T-cell (primary cell): ENCODE measurements around the gene LUC7L3. TPM values are rescaled to one million over a fixed set of nuclear protein-coding genes. Genes with fewer than 3 reads are reported as not detected.
A peak's percentile ranks its signal among the peaks of the same experiment; 100 is the strongest.

Experiments
- ATAC-seq, 4 experiments: fragments of 200-7000 bp in 3 of 4; fragments of 150-1000 bp in 1 of 4; cut with Tn5 transposase; replicated peaks in 1 of 4; 1 replicate in 3 of 4; 2 replicates in 1 of 4; pipeline ENCODE4 v1.10.0; 2021; ENCODE audit warnings: moderate library complexity in 3 of 4, mild to moderate bottlenecking in 2 of 4, moderate number of reproducible peaks in 1 of 4
- CTCF ChIA-PET, 2 donors: fragments of 300-600 bp; sonication (Branson Sonifier 250); formaldehyde crosslinking; loops; one replicate each; lab custom pipeline; 2022; ENCODE audit warnings: antibody characterized with exemption in 2 of 2; lab: Charles Lee
- POLR2A ChIA-PET, 2 donors: fragments of 300-600 bp; sonication (Branson Sonifier 250); formaldehyde crosslinking; loops; one replicate each; lab custom pipeline; 2022; ENCODE audit warnings: antibody characterized with exemption in 2 of 2; lab: Charles Lee
- DNase-seq, 35 experiments: peaks; one replicate each; pipeline versions ENCODE4 v3.0.0 to v3.0.0-alpha.2; 2013 to 2023
- H3K27ac ChIP-seq: one replicate; pipeline ENCODE4 v1.5.1; 2013; ENCODE audit warnings: low read length
- H3K27me3 ChIP-seq, 2 experiments: replicated peaks in 1 of 2; 1 replicate in 1 of 2; 2 replicates in 1 of 2; pipeline versions ENCODE4 v1.6.1 to v1.7.0; 2013; ENCODE audit warnings: low read length in 1 of 2, mixed read lengths in 1 of 2; ENCODE audit not compliant: control insufficient read depth in 2 of 2, insufficient read depth in 2 of 2; ENCODE audit errors: extremely low read depth in 1 of 2
- H3K36me3 ChIP-seq, 2 donors: 1 replicate in 1 of 2; 2 replicates in 1 of 2; pipeline versions ENCODE4 v1.6.1 to v1.7.0; 2013; ENCODE audit warnings: low read length in 1 of 2; ENCODE audit not compliant: control insufficient read depth in 2 of 2, insufficient read depth in 1 of 2; ENCODE audit errors: extremely low read depth in 1 of 2
- H3K4me1 ChIP-seq, 2 experiments: 1 replicate in 1 of 2; 2 replicates in 1 of 2; pipeline versions ENCODE4 v1.6.1 to v1.7.0; 2013; ENCODE audit warnings: low read length in 2 of 2, mixed read lengths in 1 of 2; ENCODE audit not compliant: insufficient read depth in 2 of 2, control insufficient read depth in 1 of 2; ENCODE audit errors: extremely low read depth in 1 of 2
- H3K4me3 ChIP-seq, 2 donors: 1 replicate in 1 of 2; 2 replicates in 1 of 2; pipeline versions ENCODE4 v1.5.1 to v1.7.0; 2013; ENCODE audit warnings: mild to moderate bottlenecking in 2 of 2, low read length in 1 of 2, moderate library complexity in 1 of 2; ENCODE audit not compliant: control insufficient read depth in 1 of 2; ENCODE audit errors: extremely low read depth in 1 of 2
- H3K9me3 ChIP-seq: 2 replicates; pipeline ENCODE4 v1.7.0; 2013
- H3K27ac Mint-ChIP-seq, 2 donors: one replicate each; pipeline ENCODE4 v1.8.0; 2020 to 2021; ENCODE audit warnings: mild to moderate bottlenecking in 2 of 2, mixed read lengths in 2 of 2
- H3K27me3 Mint-ChIP-seq, 2 donors: one replicate each; pipeline ENCODE4 v1.8.0; 2021 to 2022; ENCODE audit warnings: mixed read lengths in 2 of 2
- H3K36me3 Mint-ChIP-seq: one replicate; pipeline ENCODE4 v1.8.0; 2021; ENCODE audit warnings: mixed read lengths
- H3K4me1 Mint-ChIP-seq, 3 donors: one replicate each; pipeline ENCODE4 v1.8.0; 2020 to 2022; ENCODE audit warnings: mixed read lengths in 3 of 3, mild to moderate bottlenecking in 1 of 3
- H3K4me3 Mint-ChIP-seq, 3 donors: one replicate each; pipeline ENCODE4 v1.8.0; 2020 to 2022; ENCODE audit warnings: mild to moderate bottlenecking in 3 of 3, mixed read lengths in 3 of 3, moderate library complexity in 3 of 3
- H3K9me3 Mint-ChIP-seq, 3 donors: one replicate each; pipeline ENCODE4 v1.8.0; 2020 to 2022; ENCODE audit warnings: mixed read lengths in 3 of 3
- WGBS: methylation state at CpG from one replicate; pipeline ENCODE4 v1.1.5; 2013; ENCODE audit warnings: missing lambda C conversion rate; ENCODE audit not compliant: insufficient coverage; 5-methylcytosine and 5-hydroxymethylcytosine counted together
- total RNA-seq, 35 experiments: library from RNA in 6 of 35; stranded (reverse) in 6 of 35; fragments of 120-200 nt in 1 of 35; gene quantifications; one replicate each; pipeline versions ENCODE4 v1.2.1 to v1.2.4 and lab custom pipeline; 2013 to 2026

The LUC7L3 gene
- total RNA-seq, 5 donors from 2014 or later (not counting 1 experiment from before 2014, with no cell fraction given) = 126 to 273 (median 232) TPM

- CTCF ChIA-PET = interaction anchor here in 1 of 2 donors (0.6 kb wide), 1 partner anchor 215 kb away, joined by 3 read pairs; no protein-coding TSS in a partner anchor
- H3K4me1 ChIP-seq = no peaks in the 10 kb centered on the region
- POLR2A ChIA-PET = no interaction called here
- Mint-ChIP-seq H3K9me3 (no peaks in the 10 kb centered on the region), H3K36me3 (peaks cover 37% of the 10 kb centered on the region), H3K27me3 (no peaks in the 10 kb centered on the region), H3K4me3 (no peak overlapping the region), H3K27ac (no peak overlapping the region), H3K4me1 (peaks cover 5 to 9% (median 8%) of the 10 kb centered on the region in 3 donors)
- ATAC-seq = no peak
- no peak for DNase-seq
- no peak overlapping the region for H3K4me3 ChIP-seq
- WGBS = no CpG with 5 or more reads among the region's 5 CpGs
- H3K27ac ChIP-seq = no peak overlapping the region
- H3K36me3 ChIP-seq = peaks cover 9 to 57% of the 10 kb centered on the region in 2 donors
- no peaks in the 10 kb centered on the region for H3K27me3 ChIP-seq
- no peaks in the 10 kb centered on the region for H3K9me3 ChIP-seq
Measured at GRCh38 chr17:50693036-50693682, 26.2 kb upstream of the LUC7L3 start.

GRCh38 chr17:50696365-50696879 lies 23.0 kb upstream of the LUC7L3 start:
- Mint-ChIP-seq H3K27ac (no peak overlapping the region), H3K36me3 (peaks cover 55% of the 10 kb centered on the region), H3K4me3 (no peak overlapping the region), H3K27me3 (no peaks in the 10 kb centered on the region), H3K4me1 (peaks cover 15 to 19% (median 19%) of the 10 kb centered on the region in 3 donors), H3K9me3 (no peaks in the 10 kb centered on the region)
- ATAC-seq = no peak
- no peaks in the 10 kb centered on the region for H3K4me1 ChIP-seq
- 88% methylated on average over 1 of the region's 3 CpGs for WGBS
- no peaks in the 10 kb centered on the region for H3K9me3 ChIP-seq
- ChIA-PET CTCF (no interaction called here), POLR2A (no interaction called here)
- no peak overlapping the region for H3K27ac ChIP-seq
- peaks cover 19 to 80% of the 10 kb centered on the region in 2 donors for H3K36me3 ChIP-seq
- DNase-seq = no peak
- no peak overlapping the region for H3K4me3 ChIP-seq
- H3K27me3 ChIP-seq = no peaks in the 10 kb centered on the region

GRCh38 chr17:50697062-50697461 lies 22.3 kb upstream of the LUC7L3 start:
- ChIA-PET POLR2A (no interaction called here), CTCF (interaction anchor here in 1 of 2 donors (0.7 kb wide), 1 partner anchor 67 kb away, joined by 3 read pairs; no protein-coding TSS in a partner anchor)
- Mint-ChIP-seq H3K27ac (peak overlapping the region; percentile 53 to 62), H3K36me3 (peaks cover 55% of the 10 kb centered on the region), H3K9me3 (no peaks in the 10 kb centered on the region), H3K4me1 (peaks cover 21 to 25% (median 25%) of the 10 kb centered on the region in 3 donors), H3K27me3 (no peaks in the 10 kb centered on the region), H3K4me3 (no peak overlapping the region)
- Histone ChIP-seq H3K4me1 (no peaks in the 10 kb centered on the region), H3K9me3 (no peaks in the 10 kb centered on the region), H3K4me3 (no peak overlapping the region), H3K27ac (no peak overlapping the region), H3K27me3 (no peaks in the 10 kb centered on the region), H3K36me3 (peaks cover 19 to 80% of the 10 kb centered on the region in 2 donors)
- no CpG with 5 or more reads among the region's 3 CpGs for WGBS
- ATAC-seq (no peak), DNase-seq (no peak)

- Histone ChIP-seq H3K27ac (no peak overlapping the region), H3K27me3 (no peaks in the 10 kb centered on the region), H3K4me3 (no peak overlapping the region), H3K36me3 (peaks cover 19 to 74% of the 10 kb centered on the region in 2 donors), H3K9me3 (no peaks in the 10 kb centered on the region), H3K4me1 (no peaks in the 10 kb centered on the region)
- peaks cover 49% of the 10 kb centered on the region for H3K36me3 Mint-ChIP-seq
- DNase-seq (peak in 1 of 35 experiments; percentile 19), ATAC-seq (no peak)
- H3K27ac Mint-ChIP-seq = peak overlapping the region; percentile 25 to 69
- no peak overlapping the region for H3K4me3 Mint-ChIP-seq
- CTCF ChIA-PET = no interaction called here
- POLR2A ChIA-PET = interaction anchor here in 1 of 2 donors (0.6 kb wide), 1 partner anchor 24 kb away, joined by 3 read pairs; no protein-coding TSS in a partner anchor
- H3K4me1 Mint-ChIP-seq = peaks cover 27 to 29% (median 27%) of the 10 kb centered on the region in 3 donors
- no peaks in the 10 kb centered on the region for H3K9me3 Mint-ChIP-seq
- no peaks in the 10 kb centered on the region for H3K27me3 Mint-ChIP-seq
- no CpG with 5 or more reads among the region's 3 CpGs for WGBS
Measured at GRCh38 chr17:50697663-50698272, 21.6 kb upstream of the LUC7L3 start.

- no peak for ATAC-seq
- Mint-ChIP-seq H3K4me1 (peaks cover 39 to 44% (median 41%) of the 10 kb centered on the region in 3 donors), H3K9me3 (no peaks in the 10 kb centered on the region), H3K36me3 (peaks cover 53% of the 10 kb centered on the region), H3K27me3 (no peaks in the 10 kb centered on the region), H3K27ac (peak overlapping the region in 1 of 2 donors; percentile 59), H3K4me3 (no peak overlapping the region)
- peaks cover 23 to 69% of the 10 kb centered on the region in 2 donors for H3K36me3 ChIP-seq
- H3K4me3 ChIP-seq = no peak overlapping the region
- DNase-seq = no peak
- no peak overlapping the region for H3K27ac ChIP-seq
- H3K4me1 ChIP-seq = peaks cover 0 to 6% of the 10 kb centered on the region in 2 experiments
- 97% methylated on average over 6 of the region's 7 CpGs for WGBS
- ChIA-PET CTCF (interaction anchor here in 1 of 2 donors (0.6 kb wide), 1 partner anchor 175 kb away, joined by 3 read pairs; no protein-coding TSS in a partner anchor), POLR2A (no interaction called here)
- no peaks in the 10 kb centered on the region for H3K9me3 ChIP-seq
- H3K27me3 ChIP-seq = no peaks in the 10 kb centered on the region
Measured at GRCh38 chr17:50699410-50699809, 20.0 kb upstream of the LUC7L3 start.

GRCh38 chr17:50703162-50703561 lies 16.2 kb upstream of the LUC7L3 start:
- no peak for ATAC-seq
- peaks cover 30% of the 10 kb centered on the region for H3K36me3 Mint-ChIP-seq
- H3K4me3 Mint-ChIP-seq = no peak overlapping the region
- Histone ChIP-seq H3K4me3 (no peak overlapping the region), H3K27ac (no peak overlapping the region), H3K36me3 (peaks cover 14 to 32% of the 10 kb centered on the region in 2 donors), H3K9me3 (no peaks in the 10 kb centered on the region), H3K27me3 (no peaks in the 10 kb centered on the region), H3K4me1 (peaks cover 3 to 25% of the 10 kb centered on the region in 2 experiments)
- 100% methylated on average over 2 of the region's 3 CpGs for WGBS
- no peaks in the 10 kb centered on the region for H3K9me3 Mint-ChIP-seq
- CTCF ChIA-PET = no interaction called here
- DNase-seq = no peak
- H3K4me1 Mint-ChIP-seq = peaks cover 55 to 58% (median 58%) of the 10 kb centered on the region in 3 donors
- no peaks in the 10 kb centered on the region for H3K27me3 Mint-ChIP-seq
- peak overlapping the region; percentile 5 to 9 for H3K27ac Mint-ChIP-seq
- POLR2A ChIA-PET = no interaction called here
